ENCODE results near the gene ARPC1A.

The ARPC1A gene

GRCh38 chr7:99409192-99409572 is 83.5 kb downstream of the ARPC1A start:
- DNase-seq (ENCODE audit: low read depth, low spot score) = no peak

GRCh38 chr7:99409806-99410205 is 84.1 kb downstream of the ARPC1A start:
- no peak for DNase-seq (ENCODE audit: low read depth, low spot score)

DNA sequence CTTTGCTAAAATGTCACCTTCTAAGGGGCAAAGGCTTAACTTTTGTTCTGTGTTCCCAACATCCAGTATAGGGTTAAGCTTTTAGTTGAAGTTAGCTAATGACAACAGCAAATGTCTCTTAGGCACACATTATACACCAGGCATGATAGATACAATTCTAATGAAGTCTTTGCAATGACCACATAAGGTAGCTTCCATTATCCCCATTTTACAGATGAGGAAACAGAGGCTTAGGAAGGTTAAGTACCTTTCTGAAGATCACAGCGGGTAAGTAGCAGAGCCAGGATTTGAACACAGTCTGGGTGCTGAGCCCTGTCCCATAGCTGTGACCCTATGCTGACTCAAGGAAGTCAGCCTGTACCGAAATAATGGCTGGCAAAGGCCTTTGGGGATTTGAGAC is 84.9 kb downstream of the ARPC1A start:
- DNase-seq (ENCODE audit: low read depth, low spot score) = no peak

DNA sequence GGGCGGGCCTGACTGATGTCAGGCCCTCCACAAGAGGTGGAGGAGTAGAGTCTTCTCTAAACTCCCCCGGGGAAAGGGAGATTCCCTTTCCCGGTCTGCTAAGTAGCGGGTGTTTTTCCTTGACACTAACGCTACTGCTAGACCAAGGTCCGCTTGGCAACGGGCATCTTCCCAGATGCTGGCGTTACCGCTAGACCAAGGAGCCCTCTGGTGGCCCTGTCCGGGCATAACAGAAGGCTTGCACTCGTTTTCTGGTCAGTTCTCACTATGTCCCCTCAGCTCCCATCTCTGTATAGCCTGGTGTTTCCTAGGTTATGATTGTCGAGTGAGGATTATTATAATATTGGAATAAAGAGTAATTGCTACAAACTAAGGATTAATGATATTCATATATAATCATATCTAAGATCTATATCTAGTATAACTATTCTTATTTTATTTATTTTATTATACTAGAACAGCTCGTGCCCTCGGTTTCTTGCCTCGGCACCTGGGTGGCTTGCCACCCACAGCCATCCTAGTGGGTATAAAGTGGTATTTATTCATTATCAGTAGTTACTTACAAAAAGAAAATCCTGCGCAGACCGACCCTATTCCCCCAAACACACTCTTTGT is 89.9 kb downstream of the ARPC1A start:
- peak; percentile 35 for DNase-seq (ENCODE audit: low read depth, low spot score)

All from iPS DF 19.7 (cell line).